IMR-90 (cell line): ENCODE results near the gene TMEM140. TPM values are rescaled to one million over a fixed set of nuclear protein-coding genes. Genes with fewer than 3 reads are reported as not detected.

ENCODE experiments used
- ATAC-seq: fragments of 200-7000 bp; cut with Tn5 transposase; 2 replicates; pipeline ENCODE4 v1.9.1; 2020; ENCODE audit warnings: low read depth, mild to moderate bottlenecking, moderate library complexity
- BruUV-seq: library from RNA; stranded (reverse); fragments of 400-500 nt; replicated peaks from 2 replicates; lab custom pipeline; 2021; lab: Mats Ljungman, UMichigan
- CTCF ChIA-PET: fragments of 300-600 bp; formaldehyde crosslinking; extraction: SDS; loops from one replicate; lab custom pipeline; 2021; ENCODE audit warnings: antibody characterized with exemption; lab: Yijun Ruan, JAX
- POLR2A ChIA-PET: fragments of 300-600 bp; sonication (Branson Sonifier 250); formaldehyde crosslinking; loops from one replicate; lab custom pipeline; 2022; ENCODE audit warnings: antibody characterized with exemption; ENCODE audit not compliant: unreplicated experiment; lab: Charles Lee
- DNase-seq: peaks from one replicate; pipeline ENCODE4 v3.0.0; 2013
- H2AFZ ChIP-seq: replicated peaks from 2 replicates; pipeline ENCODE3; 2013; ENCODE audit warnings: low read length, mild to moderate bottlenecking; ENCODE audit not compliant: poor library complexity
- H2AK5ac ChIP-seq: 2 replicates; pipeline ENCODE4 v1.6.1; 2013; ENCODE audit warnings: low read depth, low read length, inconsistent platforms
- H2AK9ac ChIP-seq: replicated peaks from 2 replicates; pipeline ENCODE3; 2013; ENCODE audit warnings: mild to moderate bottlenecking, low read depth, low read length, moderate library complexity; ENCODE audit not compliant: poor library complexity
- H2BK120ac ChIP-seq: 2 replicates; pipeline ENCODE4 v1.6.1; 2013; ENCODE audit warnings: low read depth, low read length, inconsistent platforms
- H2BK15ac ChIP-seq: 3 replicates; pipeline ENCODE4 v1.6.1; 2013; ENCODE audit warnings: low read depth, low read length, inconsistent platforms
- H2BK20ac ChIP-seq: 2 replicates; pipeline ENCODE4 v1.6.1; 2013; ENCODE audit warnings: low read depth, mild to moderate bottlenecking, inconsistent platforms, low read length, moderate library complexity
- H2BK5ac ChIP-seq: 2 replicates; pipeline ENCODE4 v1.6.1; 2013; ENCODE audit warnings: mild to moderate bottlenecking, low read depth, low read length, inconsistent platforms; ENCODE audit not compliant: poor library complexity, severe bottlenecking
- H3K14ac ChIP-seq: replicated peaks from 2 replicates; pipeline ENCODE4 v1.6.1; 2013; ENCODE audit warnings: low read depth, low read length, inconsistent platforms
- H3K18ac ChIP-seq: 2 replicates; pipeline ENCODE4 v1.6.1; 2013; ENCODE audit warnings: low read depth, low read length, control low read depth
- H3K23ac ChIP-seq: 2 replicates; pipeline ENCODE4 v1.6.1; 2013; ENCODE audit warnings: low read depth, low read length, inconsistent platforms
- H3K27ac ChIP-seq: 2 replicates; pipeline ENCODE4 v1.5.1; 2013; ENCODE audit warnings: mild to moderate bottlenecking, control low read depth, low read length; ENCODE audit not compliant: insufficient read depth
- H3K27me3 ChIP-seq: 2 replicates; pipeline ENCODE4 v1.6.1; 2013; ENCODE audit warnings: low read length; ENCODE audit not compliant: control insufficient read depth, insufficient read depth
- H3K36me3 ChIP-seq: 2 replicates; pipeline ENCODE4 v1.6.1; 2013; ENCODE audit warnings: low read length, mixed read lengths; ENCODE audit not compliant: control insufficient read depth, insufficient read depth
- H3K4ac ChIP-seq: 2 replicates; pipeline ENCODE4 v1.6.1; 2013; ENCODE audit warnings: low read depth, low read length, inconsistent platforms
- H3K4me1 ChIP-seq: 2 replicates; pipeline ENCODE4 v1.6.1; 2013; ENCODE audit warnings: low read length, mixed read lengths; ENCODE audit not compliant: control insufficient read depth, insufficient read depth
- H3K4me2 ChIP-seq: 2 replicates; pipeline ENCODE4 v1.6.1; 2013; ENCODE audit warnings: low read depth, mild to moderate bottlenecking, control low read depth, low read length, moderate library complexity
- H3K4me3 ChIP-seq: 2 replicates; pipeline ENCODE4 v1.5.1; 2013; ENCODE audit warnings: low read depth, mild to moderate bottlenecking, control low read depth, low read length, moderate library complexity; ENCODE audit not compliant: insufficient read depth
- H3K56ac ChIP-seq: 2 replicates; pipeline ENCODE4 v1.6.1; 2013; ENCODE audit warnings: low read length, inconsistent platforms; ENCODE audit not compliant: insufficient read depth; ENCODE audit errors: extremely low read depth
- H3K79me1 ChIP-seq, 2 experiments: 2 replicates each; pipeline ENCODE4 v1.6.1; 2013; ENCODE audit warnings: low read length in 2 of 2, inconsistent platforms in 1 of 2, low read depth in 1 of 2
- H3K9ac ChIP-seq: 2 replicates; pipeline ENCODE4 v1.6.1; 2013; ENCODE audit warnings: low read depth, low read length, control low read depth
- H3K9me1 ChIP-seq: 2 replicates; pipeline ENCODE4 v1.6.1; 2013; ENCODE audit warnings: low read length, inconsistent platforms; ENCODE audit not compliant: insufficient read depth
- H3K9me3 ChIP-seq: 2 replicates; pipeline ENCODE4 v1.6.1; 2013; ENCODE audit warnings: low read length; ENCODE audit not compliant: control insufficient read depth, insufficient read depth
- H4K20me1 ChIP-seq: 2 replicates; pipeline ENCODE4 v1.6.1; 2013; ENCODE audit warnings: low read length, inconsistent platforms; ENCODE audit not compliant: insufficient read depth
- H4K5ac ChIP-seq: 2 replicates; pipeline ENCODE4 v1.6.1; 2013; ENCODE audit warnings: mild to moderate bottlenecking, low read depth, low read length, control low read depth
- H4K8ac ChIP-seq, 2 experiments: 2 replicates each; pipeline ENCODE4 v1.6.1; 2013; ENCODE audit warnings: low read depth in 2 of 2, low read length in 2 of 2, control low read depth in 1 of 2, inconsistent platforms in 1 of 2
- H4K91ac ChIP-seq: 2 replicates; pipeline ENCODE4 v1.6.1; 2013; ENCODE audit warnings: low read depth, low read length, inconsistent platforms; ENCODE audit not compliant: insufficient read depth
- BHLHE40 ChIP-seq: fragments of 150-350 bp; IDR thresholded peaks from 2 replicates; pipeline ENCODE4 v1.6.1; 2016; ENCODE audit warnings: mild to moderate bottlenecking, low read depth, low read length
- CEBPB ChIP-seq: IDR thresholded peaks from 2 replicates; pipeline ENCODE4 v1.6.1; 2012; ENCODE audit warnings: low read depth, low read length, improper control_type of control experiment
- CHD1 ChIP-seq: IDR thresholded peaks from 2 replicates; pipeline ENCODE4 v1.6.1; 2012; ENCODE audit warnings: low read depth, low read length, improper control_type of control experiment
- CTCF ChIP-seq: conservative IDR thresholded peaks from 2 replicates; pipeline ENCODE4 v1.5.1; 2012; ENCODE audit warnings: mild to moderate bottlenecking, low read depth, low read length, improper control_type of control experiment
- FOS ChIP-seq: fragments of 150-350 bp; IDR thresholded peaks from 2 replicates; pipeline ENCODE4 v1.6.1; 2016; ENCODE audit warnings: low read depth, low read length
- MAFK ChIP-seq: IDR thresholded peaks from 2 replicates; pipeline ENCODE4 v1.6.1; 2012; ENCODE audit warnings: low read depth, low read length, improper control_type of control experiment
- MAZ ChIP-seq: IDR thresholded peaks from 2 replicates; pipeline ENCODE4 v1.6.1; 2012; ENCODE audit warnings: low read depth, mild to moderate bottlenecking, low read length, improper control_type of control experiment, moderate library complexity, borderline replicate concordance
- MXI1 ChIP-seq: IDR thresholded peaks from 2 replicates; pipeline ENCODE4 v1.6.1; 2012; ENCODE audit warnings: low read depth, mild to moderate bottlenecking, low read length, moderate library complexity, borderline replicate concordance
- NFE2L2 ChIP-seq: fragments of 150-350 bp; IDR thresholded peaks from 2 replicates; pipeline ENCODE4 v1.6.1; 2016; ENCODE audit warnings: low read depth, mild to moderate bottlenecking, low read length
- POLR2A ChIP-seq: IDR thresholded peaks from 2 replicates; pipeline ENCODE4 v1.6.1; 2012; ENCODE audit warnings: mild to moderate bottlenecking, low read depth, low read length
- RAD21 ChIP-seq: IDR thresholded peaks from 2 replicates; pipeline ENCODE4 v1.6.1; 2012; ENCODE audit warnings: low read length, improper control_type of control experiment
- RCOR1 ChIP-seq: IDR thresholded peaks from 2 replicates; pipeline ENCODE4 v1.6.1; 2012; ENCODE audit warnings: mild to moderate bottlenecking, low read length, improper control_type of control experiment; ENCODE audit not compliant: insufficient replicate concordance
- RFX5 ChIP-seq: IDR thresholded peaks from 2 replicates; pipeline ENCODE4 v1.8.0; 2012; ENCODE audit warnings: low read depth, mild to moderate bottlenecking, low read length, moderate library complexity
- SMC3 ChIP-seq: fragments of 150-350 bp; IDR thresholded peaks from 2 replicates; pipeline ENCODE4 v1.6.1; 2016; ENCODE audit warnings: low read depth, mild to moderate bottlenecking, antibody characterized with exemption, low read length, moderate library complexity
- USF2 ChIP-seq: fragments of 150-350 bp; IDR thresholded peaks from 2 replicates; pipeline ENCODE4 v1.6.1; 2017; ENCODE audit warnings: mild to moderate bottlenecking, antibody characterized with exemption, low read length, low read depth
- WGBS, 2 experiments: methylation state at CpG; one replicate each; pipeline versions ENCODE4 v1.1.5 to v1.1.7; 2013; ENCODE audit warnings: missing lambda C conversion rate in 2 of 2; ENCODE audit not compliant: insufficient read length in 1 of 2; ENCODE audit errors: extremely low coverage in 2 of 2; 5-methylcytosine and 5-hydroxymethylcytosine counted together
- dilution Hi-C: fragments of 300-500 bp; cut with HindIII; formaldehyde crosslinking; loops from one replicate; pipeline ENCODE4 v1.14.3; 2018; ENCODE audit warnings: low sequenced_read_pairs; ENCODE audit not compliant: unreplicated experiment
- in situ Hi-C: fragments of 300-500 bp; cut with MboI; formaldehyde crosslinking; loops from 3 replicates; pipeline ENCODE4 v1.14.3; 2019; ENCODE audit warnings: low sequenced_read_pairs, inconsistent platforms, mixed read lengths
- intact Hi-C: fragments of 100-400 bp; cut with micrococcal nuclease; formaldehyde crosslinking; loops from 2 replicates; pipeline ENCODE4 v1.10.0; 2022
- polyA plus RNA-seq, 3 experiments: library from polyadenylated mRNA; depleted of rRNA; stranded (reverse); fragments of >200 nt; gene quantifications; 2 replicates each; pipeline ENCODE4 v1.2.3, GENCODE V29; 2012; ENCODE audit warnings: low replicate concordance in 1 of 3
- total RNA-seq: library from RNA; depleted of rRNA; stranded (reverse); fragments of >200 nt; gene quantifications from 2 replicates; pipeline ENCODE4 v1.2.3, GENCODE V29; 2012
- TF ChIP-seq, protein P1 (sequence below): fragments of 150-350 bp; IDR thresholded peaks from 2 replicates; pipeline ENCODE4 v1.6.1; 2016; ENCODE audit warnings: low read depth, mild to moderate bottlenecking, low read length, moderate library complexity, borderline replicate concordance

Gene TMEM140
- total and polyA plus RNA-seq, 2 of the 4 experiments (the other 2 are of a cell fraction), result 0.24 to 0.72 TPM

- no peak overlapping the region for H3K18ac ChIP-seq
- no peak overlapping the region for H4K5ac ChIP-seq
- H3K79me1 ChIP-seq, result no peaks in the 10 kb centered on the region
- no peak overlapping the region for H4K91ac ChIP-seq
- ATAC-seq, result no peak
- no peak overlapping the region for H2AK5ac ChIP-seq
- no peak overlapping the region for H3K4me3 ChIP-seq
- no peak overlapping the region for H3K23ac ChIP-seq
- no TSS peak for BruUV-seq
- H3K27me3 ChIP-seq, result no peaks in the 10 kb centered on the region
- no peak overlapping the region for H3K27ac ChIP-seq
- TF ChIP-seq MXI1 (no peak), CHD1 (no peak), FOS (no peak), RCOR1 (no peak), USF2 (no peak), MAZ (no peak), RFX5 (no peak), MAFK (no peak), SMC3 (no peak), POLR2A (no peak), CEBPB (no peak), BHLHE40 (no peak), RAD21 (no peak), CTCF (no peak), NFE2L2 (no peak)
- TF ChIP-seq, protein P1, sequence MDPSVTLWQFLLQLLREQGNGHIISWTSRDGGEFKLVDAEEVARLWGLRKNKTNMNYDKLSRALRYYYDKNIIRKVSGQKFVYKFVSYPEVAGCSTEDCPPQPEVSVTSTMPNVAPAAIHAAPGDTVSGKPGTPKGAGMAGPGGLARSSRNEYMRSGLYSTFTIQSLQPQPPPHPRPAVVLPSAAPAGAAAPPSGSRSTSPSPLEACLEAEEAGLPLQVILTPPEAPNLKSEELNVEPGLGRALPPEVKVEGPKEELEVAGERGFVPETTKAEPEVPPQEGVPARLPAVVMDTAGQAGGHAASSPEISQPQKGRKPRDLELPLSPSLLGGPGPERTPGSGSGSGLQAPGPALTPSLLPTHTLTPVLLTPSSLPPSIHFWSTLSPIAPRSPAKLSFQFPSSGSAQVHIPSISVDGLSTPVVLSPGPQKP, result no peak
- H3K14ac ChIP-seq, result no peak overlapping the region
- no peak overlapping the region for H4K8ac ChIP-seq
- ChIA-PET POLR2A (no interaction called here), CTCF (no interaction called here)
- no peaks in the 10 kb centered on the region for H3K9me1 ChIP-seq
- H3K9ac ChIP-seq, result no peak overlapping the region
- 71% methylated on average over 3 of the region's 6 CpGs; no CpG with 5 or more reads in 1 of the 2 experiments for WGBS, 2 experiments
- no peak overlapping the region for H2BK5ac ChIP-seq
- H2AK9ac ChIP-seq, result no peak overlapping the region
- H3K4me1 ChIP-seq, result no peaks in the 10 kb centered on the region
- H2AFZ ChIP-seq, result no peak overlapping the region
- no peak for DNase-seq
- H2BK120ac ChIP-seq, result no peak overlapping the region
- no peak overlapping the region for H3K4me2 ChIP-seq
- in situ Hi-C loops, result no loop called here
- H4K20me1 ChIP-seq, result no peaks in the 10 kb centered on the region
- H3K4ac ChIP-seq, result no peak overlapping the region
- no peaks in the 10 kb centered on the region for H3K9me3 ChIP-seq
- H3K56ac ChIP-seq, result no peak overlapping the region
- intact Hi-C loops, result no loop called here
- no peaks in the 10 kb centered on the region for H3K36me3 ChIP-seq
- H2BK20ac ChIP-seq, result no peak overlapping the region
- dilution Hi-C loops, result no loop called here
- no peak overlapping the region for H2BK15ac ChIP-seq
These were observed 26.0 kb upstream of the TMEM140 start for GRCh38 chr7:135121868-135122267.
